SU-DHL-6 (cell line): ENCODE measurements around the gene GPR137.

Experiments
- H2AFZ ChIP-seq: fragments of 200-600 bp; sonication (generic); 2 replicates; pipeline ENCODE4 v1.6.1; 2014; ENCODE audit warnings: low read depth, mild to moderate bottlenecking, moderate library complexity, mixed read lengths, antibody characterized with exemption, low read length; ENCODE audit not compliant: severe bottlenecking
- H3F3A ChIP-seq: fragments of 200-600 bp; shearing (Covaris generic); 2 replicates; pipeline ENCODE4 v1.6.0; 2016; ENCODE audit warnings: antibody characterized with exemption, mild to moderate bottlenecking; ENCODE audit not compliant: insufficient read depth
- H3K27ac ChIP-seq: fragments of 200-600 bp; sonication (generic); 2 replicates; pipeline ENCODE4 v1.5.1; 2016; ENCODE audit warnings: low read depth, mild to moderate bottlenecking, low read length, moderate library complexity, mixed read lengths
- H3K27me3 ChIP-seq: fragments of 200-600 bp; sonication (generic), shearing (Covaris generic); 2 replicates; pipeline ENCODE4 v1.6.0; 2014; ENCODE audit warnings: mild to moderate bottlenecking, low read length
- H3K36me3 ChIP-seq: fragments of 200-600 bp; sonication (generic); 2 replicates; pipeline ENCODE4 v1.6.1; 2014; ENCODE audit warnings: mild to moderate bottlenecking, low read length, mixed read lengths
- H3K4me2 ChIP-seq: fragments of 300-600, 200-600 bp; shearing (Covaris generic), sonication (generic); 2 replicates; pipeline ENCODE4 v1.6.0; 2014; ENCODE audit warnings: low read length, low read depth, mild to moderate bottlenecking; ENCODE audit not compliant: poor library complexity, severe bottlenecking
- H3K4me3 ChIP-seq: fragments of 200-600 bp; sonication (generic); 2 replicates; pipeline ENCODE4 v1.5.1; 2014; ENCODE audit warnings: antibody characterized with exemption, low read length, mild to moderate bottlenecking, mixed read lengths; ENCODE audit not compliant: insufficient read depth, poor library complexity, severe bottlenecking
- H3K79me2 ChIP-seq: fragments of 200-600 bp; sonication (generic); 2 replicates; pipeline ENCODE4 v1.6.1; 2014; ENCODE audit warnings: mild to moderate bottlenecking, low read length, moderate library complexity; ENCODE audit not compliant: insufficient read depth
- H3K9ac ChIP-seq: fragments of 200-600 bp; sonication (generic); 2 replicates; pipeline ENCODE4 v1.7.0; 2014; ENCODE audit warnings: mild to moderate bottlenecking, low read length
- H3K9me2 ChIP-seq: fragments of 200-600 bp; sonication (generic); replicated peaks from 2 replicates; pipeline ENCODE4 v1.6.1; 2014; ENCODE audit warnings: low read length; ENCODE audit not compliant: insufficient read depth
- H3K9me3 ChIP-seq: fragments of 200-600 bp; sonication (generic); 2 replicates; pipeline ENCODE4 v1.6.1; 2014; ENCODE audit warnings: low read length, mixed read lengths; ENCODE audit not compliant: insufficient read depth
- H4K20me1 ChIP-seq: fragments of 200-600 bp; sonication (generic); 2 replicates; pipeline ENCODE4 v1.6.1; 2014; ENCODE audit warnings: low read depth, mild to moderate bottlenecking, antibody characterized with exemption, low read length, moderate library complexity, mixed read lengths
- EZH2phosphoT487 ChIP-seq: fragments of 200-600 bp; sonication (generic), shearing (Covaris generic); conservative IDR thresholded peaks from 2 replicates; pipeline ENCODE4 v1.6.1; 2018; ENCODE audit warnings: mild to moderate bottlenecking, antibody characterized with exemption, low read length, moderate library complexity, mixed read lengths
- TF ChIP-seq, protein P1 (sequence below): fragments of 200-600 bp; sonication (generic); IDR thresholded peaks from one replicate; pipeline ENCODE4 v1.5.1; 2017; ENCODE audit warnings: antibody characterized with exemption, mild to moderate bottlenecking, low read length, moderate library complexity; ENCODE audit not compliant: insufficient read depth, poor library complexity, severe bottlenecking

The GPR137 gene

DNA sequence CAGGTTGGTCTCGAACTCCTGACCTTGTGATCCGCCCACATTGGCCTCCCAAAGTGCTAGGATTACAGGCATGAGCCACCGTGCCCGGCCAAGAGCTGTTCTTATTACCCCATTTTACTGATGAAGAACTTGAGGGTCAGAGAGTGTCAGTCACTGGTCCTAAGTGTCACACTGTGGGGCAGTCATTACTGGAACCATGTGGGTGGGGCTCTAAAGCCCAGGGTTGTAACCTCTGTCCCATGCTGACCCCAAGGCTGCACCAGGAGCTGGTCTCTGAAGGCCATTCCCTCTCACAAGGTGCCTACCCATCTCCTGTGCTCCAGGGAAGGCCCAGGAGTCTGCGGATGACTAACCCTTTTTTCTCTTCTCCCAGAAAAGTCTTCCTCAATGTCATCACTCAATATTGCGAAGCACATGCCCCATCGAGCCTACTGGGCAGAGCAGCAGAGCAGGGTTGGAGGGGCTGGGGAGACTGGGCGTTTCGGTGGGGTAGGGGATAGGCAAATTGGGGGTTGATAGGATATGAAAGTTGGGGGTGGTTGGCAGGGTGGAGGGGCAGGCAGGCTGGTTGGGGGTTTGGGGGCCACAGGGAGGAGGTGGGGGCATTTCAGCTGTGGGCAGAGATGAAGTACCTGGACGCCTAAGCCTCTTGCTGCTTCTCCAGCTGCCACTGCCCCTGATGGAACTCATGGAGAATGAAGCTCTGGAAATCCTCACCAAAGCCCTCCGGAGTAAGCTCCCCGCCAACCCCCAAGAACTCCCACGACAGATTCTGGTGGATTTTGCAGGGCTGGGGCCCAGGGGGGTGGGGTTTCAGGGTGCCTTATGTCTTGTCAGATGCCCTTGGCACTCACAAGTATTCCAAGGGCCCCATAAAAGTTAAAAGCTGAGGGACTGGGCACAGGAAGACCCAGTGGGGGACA is 17.7 kb downstream of the GPR137 start:
- Histone ChIP-seq H3K79me2 (peaks cover 24% of the 10 kb centered on the region), H3K9ac (peak overlapping the region; percentile 89), H2AFZ (no peak overlapping the region), H3K4me2 (peak overlapping the region; percentile 74), H3F3A (0 out of 2 replicates have a peak, but pooled peaks cover 4% of the 10 kb centered on the region), H3K27ac (no peak overlapping the region), H3K9me3 (no peaks in the 10 kb centered on the region), H3K9me2 (no peaks in the 10 kb centered on the region), H4K20me1 (no peaks in the 10 kb centered on the region), H3K36me3 (no peaks in the 10 kb centered on the region), H3K27me3 (no peaks in the 10 kb centered on the region), H3K4me3 (no peak overlapping the region)
- TF ChIP-seq EZH2phosphoT487, result no peak
- TF ChIP-seq, protein P1, sequence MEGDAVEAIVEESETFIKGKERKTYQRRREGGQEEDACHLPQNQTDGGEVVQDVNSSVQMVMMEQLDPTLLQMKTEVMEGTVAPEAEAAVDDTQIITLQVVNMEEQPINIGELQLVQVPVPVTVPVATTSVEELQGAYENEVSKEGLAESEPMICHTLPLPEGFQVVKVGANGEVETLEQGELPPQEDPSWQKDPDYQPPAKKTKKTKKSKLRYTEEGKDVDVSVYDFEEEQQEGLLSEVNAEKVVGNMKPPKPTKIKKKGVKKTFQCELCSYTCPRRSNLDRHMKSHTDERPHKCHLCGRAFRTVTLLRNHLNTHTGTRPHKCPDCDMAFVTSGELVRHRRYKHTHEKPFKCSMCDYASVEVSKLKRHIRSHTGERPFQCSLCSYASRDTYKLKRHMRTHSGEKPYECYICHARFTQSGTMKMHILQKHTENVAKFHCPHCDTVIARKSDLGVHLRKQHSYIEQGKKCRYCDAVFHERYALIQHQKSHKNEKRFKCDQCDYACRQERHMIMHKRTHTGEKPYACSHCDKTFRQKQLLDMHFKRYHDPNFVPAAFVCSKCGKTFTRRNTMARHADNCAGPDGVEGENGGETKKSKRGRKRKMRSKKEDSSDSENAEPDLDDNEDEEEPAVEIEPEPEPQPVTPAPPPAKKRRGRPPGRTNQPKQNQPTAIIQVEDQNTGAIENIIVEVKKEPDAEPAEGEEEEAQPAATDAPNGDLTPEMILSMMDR, result no peak

- H3K27me3 ChIP-seq, result no peaks in the 10 kb centered on the region
- H3K4me2 ChIP-seq, result peak overlapping the region; percentile 74
- TF ChIP-seq, protein P1, result no peak
- TF ChIP-seq EZH2phosphoT487, result no peak
- H3K4me3 ChIP-seq, result peak overlapping the region; percentile 67
- peak overlapping the region; percentile 89 for H3K9ac ChIP-seq
- H4K20me1 ChIP-seq, result no peaks in the 10 kb centered on the region
- peaks cover 24% of the 10 kb centered on the region for H3K79me2 ChIP-seq
- no peaks in the 10 kb centered on the region for H3K9me3 ChIP-seq
- no peak overlapping the region for H2AFZ ChIP-seq
- no peaks in the 10 kb centered on the region for H3K36me3 ChIP-seq
- H3K27ac ChIP-seq, result no peak overlapping the region
- H3F3A ChIP-seq, result 0 out of 2 replicates have a peak, but pooled peaks cover 4% of the 10 kb centered on the region
- H3K9me2 ChIP-seq, result no peaks in the 10 kb centered on the region
Observed at GRCh38 chr11:64304032-64304315, 18.3 kb downstream of the GPR137 start.

GRCh38 chr11:64304316-64305072 is 18.8 kb downstream of the GPR137 start:
- Histone ChIP-seq H3K9ac (peak overlapping the region; percentile 89), H3K4me2 (peak overlapping the region; percentile 74), H3K79me2 (peaks cover 28% of the 10 kb centered on the region), H3K27me3 (no peaks in the 10 kb centered on the region), H3F3A (peaks cover 4% of the 10 kb centered on the region; the same call in 1 of the 2 replicates), H4K20me1 (no peaks in the 10 kb centered on the region), H3K27ac (peak overlapping the region; percentile 95), H3K4me3 (peak overlapping the region; percentile 67), H3K36me3 (no peaks in the 10 kb centered on the region), H3K9me3 (no peaks in the 10 kb centered on the region), H3K9me2 (no peaks in the 10 kb centered on the region), H2AFZ (peak overlapping the region; percentile 45)
- TF ChIP-seq EZH2phosphoT487, result no peak
- TF ChIP-seq, protein P1, result peak; percentile 100
